Activated CD8-positive, alpha-beta memory T cell treated with anti-CD3 and anti-CD28 coated beads, Interleukin-2, amount 50 U/mL, for 1 hour (primary cell): ENCODE results near the gene TENM4.
"Not testable (repeated sequence)": the region's sequence is repeated elsewhere in the genome, so short reads cannot be mapped to it uniquely, and the experiment has no call there.

Experiments
- DNase-seq: peaks from one replicate; pipeline ENCODE4 v3.0.0-alpha.2; 2020; ENCODE audit errors: extremely low read depth

The TENM4 gene

GRCh38 chr11:79244241-79244772 is 196.5 kb downstream of the TENM4 start:
- DNase-seq, result no peak

- DNase-seq, result no peak
Observed at GRCh38 chr11:79243422-79244210, 197.2 kb downstream of the TENM4 start.

DNA sequence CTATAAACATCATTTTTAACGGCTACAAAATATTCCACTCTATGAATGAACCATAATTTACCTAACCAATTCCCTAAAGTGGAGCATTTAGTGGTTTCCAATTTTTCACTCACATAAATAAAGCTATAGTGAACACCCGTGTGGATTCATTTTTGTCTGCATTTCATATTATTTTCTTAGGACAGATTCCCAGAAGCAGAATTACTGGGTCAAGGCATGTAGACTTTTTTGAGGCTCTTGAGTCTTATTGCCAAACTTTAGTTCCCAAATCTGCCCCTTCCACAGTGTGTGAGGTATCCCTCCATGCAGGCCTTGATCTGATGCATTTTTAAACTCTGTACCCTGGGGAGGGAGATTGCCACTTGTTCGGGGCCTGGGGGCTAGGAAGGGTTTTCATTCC is 198.2 kb downstream of the TENM4 start:
- no peak for DNase-seq

DNA sequence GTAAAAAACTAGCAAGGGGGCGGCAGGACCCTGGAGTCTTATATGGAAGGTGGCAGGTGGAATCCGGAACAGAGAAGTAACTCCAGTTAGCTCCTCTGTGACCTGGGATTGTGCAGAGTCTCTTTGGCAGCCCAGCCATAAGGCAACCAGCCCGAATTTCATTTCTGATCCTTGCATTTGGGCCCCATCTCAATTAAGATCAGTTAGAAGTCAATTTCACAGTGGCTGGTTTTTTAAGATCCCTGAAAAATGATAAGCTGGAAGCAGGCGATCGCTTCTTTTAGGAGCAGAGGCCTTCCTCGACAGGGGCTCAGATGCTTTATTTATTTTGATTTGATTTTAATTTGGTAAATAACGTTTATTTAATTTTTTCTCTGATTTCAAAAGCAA is 199.0 kb downstream of the TENM4 start:
- no peak for DNase-seq

DNA sequence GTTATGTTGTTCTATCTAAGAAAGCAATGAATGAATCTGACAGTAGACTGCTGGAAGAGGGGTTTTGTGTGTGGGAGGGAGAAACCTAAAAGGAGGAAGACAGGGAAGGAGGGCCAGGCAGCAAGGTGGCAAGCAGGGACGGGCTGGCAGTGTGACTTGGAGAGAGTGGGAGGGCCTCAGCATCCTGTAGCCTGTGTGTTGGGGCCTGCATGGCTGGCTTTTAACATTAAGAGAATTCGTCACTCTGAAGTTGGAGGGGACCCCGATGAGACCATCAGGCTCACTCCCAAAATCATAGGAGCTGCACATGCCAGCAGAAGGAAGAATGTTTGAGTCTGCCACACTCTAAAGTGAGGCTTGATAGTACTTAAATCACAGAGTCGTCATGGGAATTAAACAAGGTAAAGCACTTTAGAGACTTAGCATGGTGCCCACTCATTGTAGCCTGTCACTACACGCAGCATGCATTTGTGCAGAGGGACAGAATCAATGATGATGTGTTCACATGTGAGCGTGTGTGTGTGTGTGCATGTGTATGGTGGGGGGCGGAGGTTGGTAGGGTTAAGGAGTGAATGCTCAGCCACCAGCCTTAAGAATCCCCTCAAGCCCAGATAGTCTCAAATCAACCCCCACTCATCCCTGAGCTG is 199.5 kb downstream of the TENM4 start:
- no peak for DNase-seq

GRCh38 chr11:79237703-79238102 is 203.1 kb downstream of the TENM4 start:
- DNase-seq, result no peak

GRCh38 chr11:79237091-79237490 is 203.7 kb downstream of the TENM4 start:
- no peak for DNase-seq

- no peak for DNase-seq
Observed at GRCh38 chr11:79236541-79236971, 204.3 kb downstream of the TENM4 start.

GRCh38 chr11:79235696-79236095 is 205.1 kb downstream of the TENM4 start:
- DNase-seq, result no peak

DNA sequence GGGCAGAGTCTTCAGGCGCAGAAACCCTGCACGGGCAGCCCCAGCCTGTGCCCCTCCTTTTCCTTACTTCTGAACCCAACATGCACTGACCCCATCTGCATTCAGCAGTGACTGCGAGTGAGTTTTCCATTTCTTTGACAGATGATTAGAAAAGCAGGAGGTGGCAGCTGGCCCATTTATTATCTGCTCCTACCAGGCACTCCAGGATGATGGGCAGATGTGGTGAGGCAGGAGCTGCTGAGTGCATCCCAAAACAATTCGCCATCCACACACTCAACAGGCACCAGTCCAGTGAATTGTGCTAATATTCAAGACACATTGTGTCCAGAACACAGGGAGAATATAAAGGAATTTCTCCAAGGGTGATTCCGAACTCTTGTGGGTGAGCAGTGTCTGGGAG is 208.5 kb downstream of the TENM4 start:
- DNase-seq, result no peak

DNA sequence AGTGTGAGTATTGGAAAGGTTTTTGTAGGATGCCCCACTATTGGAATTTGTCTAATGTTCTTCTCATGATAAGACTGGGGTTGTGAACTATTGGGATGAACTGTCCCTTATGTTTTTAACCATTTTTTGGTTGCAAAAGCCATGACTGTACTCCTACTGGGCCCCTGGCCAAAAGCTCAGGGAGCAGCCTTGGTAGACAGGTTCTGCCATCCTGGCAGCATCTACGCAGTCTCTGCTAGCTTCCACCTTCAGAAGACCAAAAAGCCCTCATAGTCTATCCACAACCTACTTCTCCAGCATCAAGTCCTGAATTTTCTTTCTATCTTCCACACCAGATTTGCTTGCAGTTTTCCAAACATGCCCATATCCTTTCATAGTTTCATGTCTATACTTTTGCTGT is 211.8 kb downstream of the TENM4 start:
- no peak for DNase-seq

DNA sequence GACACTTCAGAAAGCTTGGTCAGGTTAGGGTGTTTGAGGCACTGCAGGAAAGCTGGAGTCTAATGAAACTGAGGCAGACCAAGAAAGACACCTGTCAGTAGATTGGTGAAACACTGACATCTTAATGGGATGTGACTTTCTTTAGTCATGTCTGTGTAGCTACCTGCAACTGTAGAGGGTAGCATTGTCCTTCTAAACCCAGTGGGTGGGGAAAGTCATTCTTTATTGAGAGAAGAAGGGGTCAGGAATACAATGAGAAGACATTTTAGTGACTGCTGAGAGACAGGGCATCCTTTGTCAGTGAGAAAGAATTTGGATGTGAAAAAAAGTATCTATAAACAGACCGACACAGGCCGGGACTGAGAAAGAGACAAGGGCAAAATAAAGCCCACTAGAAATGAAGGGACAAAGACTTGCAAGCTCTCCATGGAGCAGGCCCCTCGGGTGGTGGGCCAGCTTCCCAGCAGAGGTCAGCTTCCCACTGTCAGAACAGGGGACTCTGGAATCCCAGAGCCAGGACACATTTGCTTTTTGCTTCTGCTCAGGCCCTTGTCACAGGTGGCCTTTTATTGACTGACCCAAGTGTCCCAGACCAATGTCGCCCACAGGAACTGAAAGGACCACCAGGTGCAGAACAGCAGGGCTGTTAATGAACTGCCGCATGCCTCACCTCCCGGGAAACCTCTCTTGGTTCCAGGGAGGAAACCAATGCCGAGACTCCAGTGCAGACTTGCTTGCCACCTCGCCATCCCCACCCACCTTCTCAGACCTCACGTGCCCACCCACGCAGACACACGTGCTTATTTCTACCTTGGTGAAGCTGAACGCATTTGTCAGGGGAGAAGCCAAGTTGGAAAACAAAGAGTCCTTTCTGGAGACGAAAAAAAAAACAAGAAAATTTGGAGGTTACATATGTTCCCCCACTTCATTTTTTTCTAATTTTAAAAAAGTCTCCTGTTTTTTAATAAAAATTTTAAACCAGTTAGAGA is 212.8 kb downstream of the TENM4 start:
- DNase-seq, result no peak

- no peak for DNase-seq
Observed at GRCh38 chr11:79227308-79227707, 213.5 kb downstream of the TENM4 start.

GRCh38 chr11:79226126-79226525 is 214.7 kb downstream of the TENM4 start:
- DNase-seq, result no peak

GRCh38 chr11:79222163-79222562 is 218.7 kb downstream of the TENM4 start:
- not testable (repeated sequence) for DNase-seq

- no peak for DNase-seq
Observed at GRCh38 chr11:79221444-79222130, 219.2 kb downstream of the TENM4 start.

GRCh38 chr11:79220171-79220570 is 220.7 kb downstream of the TENM4 start:
- no peak for DNase-seq

GRCh38 chr11:79219186-79220045 is 221.4 kb downstream of the TENM4 start:
- no peak for DNase-seq

DNA sequence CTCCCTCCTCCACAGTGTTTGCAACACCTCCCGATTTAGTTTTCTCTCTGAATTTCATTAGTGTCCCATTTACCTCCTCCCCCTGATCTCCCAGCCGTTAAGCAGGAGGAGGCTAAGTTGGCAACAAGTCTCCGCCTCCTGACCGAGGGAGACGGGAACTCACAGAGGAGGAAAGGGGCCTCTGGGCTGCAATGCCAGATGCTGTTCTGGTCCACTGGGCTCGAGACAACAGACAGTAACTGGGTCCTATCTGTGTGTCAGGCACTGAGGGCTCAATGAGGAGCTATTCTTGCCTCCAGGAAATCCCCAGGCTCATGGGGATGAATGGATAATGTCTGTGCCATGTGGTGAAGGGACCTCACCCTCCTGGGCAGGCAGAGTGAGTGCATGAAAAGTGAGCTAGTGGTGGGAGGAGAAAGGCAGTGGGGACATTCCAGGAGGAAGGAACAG is 228.1 kb downstream of the TENM4 start:
- no peak for DNase-seq

- no peak for DNase-seq
Observed at GRCh38 chr11:79209540-79210266, 231.1 kb downstream of the TENM4 start.
